Activated CD8-positive, alpha-beta memory T cell treated with anti-CD3 and anti-CD28 coated beads for 36 hours (primary cell): ENCODE data around the gene MLLT3. TPM values are rescaled to one million over a fixed set of nuclear protein-coding genes. Genes with fewer than 3 reads are reported as not detected.

Source experiments
- CTCF ChIA-PET: fragments of 350-600 bp; sonication (Branson Sonifier 250); formaldehyde crosslinking; loops from one replicate; lab custom pipeline; 2021; ENCODE audit warnings: antibody characterized with exemption; lab: Charles Lee
- POLR2A ChIA-PET: fragments of 350-600 bp; sonication (Branson Sonifier 250); formaldehyde crosslinking; loops from one replicate; lab custom pipeline; 2021; ENCODE audit warnings: antibody characterized with exemption; lab: Charles Lee
- total RNA-seq, 2 experiments: library from RNA; stranded (reverse); gene quantifications; one replicate each; pipeline ENCODE4 v1.2.3, GENCODE V29; 2021

The MLLT3 gene
- total RNA-seq, 2 experiments from 2014 or later: 41.5 to 41.8 TPM

- POLR2A ChIA-PET: interaction anchor here (1.0 kb wide), 1 partner anchor 145 kb away, joined by 3 read pairs; no protein-coding TSS in a partner anchor
- CTCF ChIA-PET: interaction anchor here (1.6 kb wide), 1 partner anchor 19 kb away, joined by 3 read pairs; no protein-coding TSS in a partner anchor
Observed at GRCh38 chr9:20353931-20354652, 268.2 kb downstream of the MLLT3 start.

GRCh38 chr9:20353524-20353923 lies 268.8 kb downstream of the MLLT3 start:
- POLR2A ChIA-PET: no interaction called here
- CTCF ChIA-PET: no interaction called here

GRCh38 chr9:20352591-20352990 lies 269.7 kb downstream of the MLLT3 start:
- ChIA-PET CTCF (no interaction called here), POLR2A (interaction anchor here (0.6 kb wide), 1 partner anchor 16 kb away, joined by 3 read pairs; no protein-coding TSS in a partner anchor)

- POLR2A ChIA-PET: interaction anchor here (0.5 kb wide), 1 partner anchor 692 kb away, joined by 3 read pairs; no protein-coding TSS in a partner anchor
- CTCF ChIA-PET: no interaction called here
Observed at GRCh38 chr9:20351715-20352114, 270.6 kb downstream of the MLLT3 start.

GRCh38 chr9:20349568-20349967 lies 272.7 kb downstream of the MLLT3 start:
- POLR2A ChIA-PET: no interaction called here

GRCh38 chr9:20343325-20343724 lies 279.0 kb downstream of the MLLT3 start:
- POLR2A ChIA-PET: no interaction called here
- CTCF ChIA-PET: no interaction called here

More at GRCh38 chr9:20349568-20349967, 272.7 kb downstream of the MLLT3 start:
- CTCF ChIA-PET: interaction anchor here (0.6 kb wide), 1 partner anchor 11 kb away, joined by 3 read pairs; no protein-coding TSS in a partner anchor

GRCh38 chr9:20340511-20340861 lies 281.8 kb downstream of the MLLT3 start:
- CTCF ChIA-PET: interaction anchor here (0.6 kb wide), 1 partner anchor 1081 kb away, joined by 3 read pairs; no protein-coding TSS in a partner anchor
- POLR2A ChIA-PET: interaction anchor here (0.7 kb wide), 1 partner anchor 105 kb away, joined by 3 read pairs; no protein-coding TSS in a partner anchor

- POLR2A ChIA-PET: no interaction called here
- CTCF ChIA-PET: interaction anchor here (0.9 kb wide), 1 partner anchor 20 kb away, joined by 3 read pairs; no protein-coding TSS in a partner anchor
Observed at GRCh38 chr9:20335668-20336332, 286.5 kb downstream of the MLLT3 start.

GRCh38 chr9:20333991-20334390 lies 288.3 kb downstream of the MLLT3 start:
- CTCF ChIA-PET: no interaction called here
- POLR2A ChIA-PET: no interaction called here

GRCh38 chr9:20331095-20331685 lies 291.1 kb downstream of the MLLT3 start:
- CTCF ChIA-PET: no interaction called here
- POLR2A ChIA-PET: no interaction called here

GRCh38 chr9:20330688-20331087 lies 291.6 kb downstream of the MLLT3 start:
- POLR2A ChIA-PET: no interaction called here
- CTCF ChIA-PET: no interaction called here

- ChIA-PET POLR2A (no interaction called here), CTCF (no interaction called here)
Observed at GRCh38 chr9:20326516-20326915, 295.8 kb downstream of the MLLT3 start.

GRCh38 chr9:20325008-20325407 lies 297.3 kb downstream of the MLLT3 start:
- POLR2A ChIA-PET: no interaction called here
- CTCF ChIA-PET: no interaction called here

GRCh38 chr9:20322212-20322611 lies 300.1 kb downstream of the MLLT3 start:
- POLR2A ChIA-PET: no interaction called here

GRCh38 chr9:20321423-20322082 lies 300.7 kb downstream of the MLLT3 start:
- ChIA-PET CTCF (no interaction called here), POLR2A (no interaction called here)

More at GRCh38 chr9:20322212-20322611, 300.1 kb downstream of the MLLT3 start:
- CTCF ChIA-PET: no interaction called here

GRCh38 chr9:20320921-20321320 lies 301.4 kb downstream of the MLLT3 start:
- CTCF ChIA-PET: interaction anchor here (1.4 kb wide), 1 partner anchor 81 kb away, joined by 3 read pairs; no protein-coding TSS in a partner anchor
- POLR2A ChIA-PET: interaction anchor here (0.6 kb wide), 1 partner anchor 301 kb away, joined by 3 read pairs; the partner anchor contains the start of gene MLLT3

GRCh38 chr9:20319641-20320337 lies 302.5 kb downstream of the MLLT3 start:
- CTCF ChIA-PET: interaction anchor here (1.3 to 1.4 kb wide), 2 partner anchors 12 to 80 kb away, joined by 3 read pairs; no protein-coding TSS in a partner anchor
- POLR2A ChIA-PET: interaction anchor here (0.5 to 1.4 kb wide), 2 partner anchors 110 to 232 kb away, joined by 3 to 5 read pairs; no protein-coding TSS in a partner anchor

- CTCF ChIA-PET: interaction anchor here (1.3 kb wide), 1 partner anchor 12 kb away, joined by 3 read pairs; no protein-coding TSS in a partner anchor
- POLR2A ChIA-PET: interaction anchor here (1.4 kb wide), 1 partner anchor 110 kb away, joined by 5 read pairs; no protein-coding TSS in a partner anchor
Observed at GRCh38 chr9:20319241-20319640, 303.1 kb downstream of the MLLT3 start.
